PC-3 (cell line): ENCODE data around the gene CEP120. TPM values are rescaled to one million over a fixed set of nuclear protein-coding genes. Genes with fewer than 3 reads are reported as not detected.
"Not testable (repeated sequence)": the region's sequence is repeated elsewhere in the genome, so short reads cannot be mapped to it uniquely, and the experiment has no call there.

ENCODE experiments used
- ATAC-seq: fragments of 200-7000 bp; cut with Tn5 transposase; 2 replicates; pipeline ENCODE4 v1.9.1; 2020; ENCODE audit warnings: mild to moderate bottlenecking, moderate library complexity
- BruUV-seq: library from RNA; stranded (reverse); fragments of 400-500 nt; replicated peaks from 2 replicates; lab custom pipeline; 2021; lab: Mats Ljungman, UMichigan
- CTCF ChIA-PET: fragments of 300-600 bp; sonication (Branson Sonifier 250); formaldehyde crosslinking; loops from one replicate; lab custom pipeline; 2022; ENCODE audit warnings: antibody characterized with exemption; lab: Charles Lee
- POLR2A ChIA-PET: fragments of 300-600 bp; sonication (Branson Sonifier 250); formaldehyde crosslinking; loops from one replicate; lab custom pipeline; 2022; ENCODE audit warnings: antibody characterized with exemption; ENCODE audit not compliant: unreplicated experiment; lab: Charles Lee
- DNase-seq: peaks from one replicate; pipeline ENCODE4 v3.0.0-alpha.2; 2015
- H2AFZ ChIP-seq: fragments of 300-600 bp; sonication (generic); 2 replicates; pipeline ENCODE4 v1.6.0; 2016; ENCODE audit warnings: antibody characterized with exemption, low read length
- H3F3A ChIP-seq: fragments of 300-600 bp; sonication (generic); one replicate; pipeline ENCODE4 v1.6.0; 2017; ENCODE audit warnings: antibody characterized with exemption, low read length, control low read depth, mild to moderate bottlenecking; ENCODE audit not compliant: unreplicated experiment
- H3K27ac ChIP-seq: fragments of 300-600 bp; sonication (generic); 2 replicates; pipeline ENCODE4 v1.5.1; 2016; ENCODE audit warnings: mild to moderate bottlenecking, low read length
- H3K27me3 ChIP-seq: fragments of 300-600 bp; sonication (generic); 2 replicates; pipeline ENCODE4 v1.6.1; 2016; ENCODE audit warnings: low read length, mixed read lengths
- H3K36me3 ChIP-seq: fragments of 300-600 bp; sonication (generic); 2 replicates; pipeline ENCODE4 v1.6.1; 2016; ENCODE audit warnings: low read depth, mixed run types, low read length, mixed read lengths
- H3K4me1 ChIP-seq: fragments of 300-600 bp; sonication (generic); 2 replicates; pipeline ENCODE4 v1.5.1; 2016; ENCODE audit warnings: low read length; ENCODE audit not compliant: insufficient read depth
- H3K4me2 ChIP-seq: fragments of 300-600 bp; sonication (generic); 2 replicates; pipeline ENCODE4 v1.6.0; 2016; ENCODE audit warnings: low read length
- H3K4me3 ChIP-seq: fragments of 300-600 bp; sonication (generic); 2 replicates; pipeline ENCODE4 v1.5.1; 2016; ENCODE audit warnings: mild to moderate bottlenecking, low read length, mixed read lengths
- H3K79me2 ChIP-seq: fragments of 300-600 bp; sonication (generic); 2 replicates; pipeline ENCODE4 v1.6.1; 2017; ENCODE audit warnings: low read length, mixed read lengths
- H3K9ac ChIP-seq: fragments of 300-600 bp; sonication (generic); 2 replicates; pipeline ENCODE4 v1.6.0; 2016; ENCODE audit warnings: mild to moderate bottlenecking, low read length
- H3K9me2 ChIP-seq: fragments of 300-600 bp; sonication (generic); replicated peaks from 2 replicates; pipeline ENCODE4 v1.6.1; 2016; ENCODE audit warnings: mixed run types, low read length, mixed read lengths
- H3K9me3 ChIP-seq: fragments of 300-600 bp; sonication (generic); 2 replicates; pipeline ENCODE4 v1.6.1; 2016; ENCODE audit warnings: low read length, mixed read lengths
- H4K20me1 ChIP-seq: fragments of 300-600 bp; sonication (generic); 2 replicates; pipeline ENCODE4 v1.6.1; 2016; ENCODE audit warnings: low read length, mixed read lengths
- CTCF ChIP-seq: fragments of 300-600 bp; sonication (generic); conservative IDR thresholded peaks from 2 replicates; pipeline ENCODE4 v1.5.1; 2017; ENCODE audit warnings: antibody characterized with exemption, low read depth, mild to moderate bottlenecking, low read length
- EZH2 ChIP-seq: fragments of 300-600 bp; sonication (generic); IDR thresholded peaks from one replicate; pipeline ENCODE4 v1.6.1; 2017; ENCODE audit warnings: antibody characterized with exemption, mild to moderate bottlenecking, low read length; ENCODE audit not compliant: unreplicated experiment
- EZH2phosphoT487 ChIP-seq: fragments of 300-600 bp; sonication (generic); IDR thresholded peaks from 2 replicates; pipeline ENCODE4 v1.6.1; 2018; ENCODE audit warnings: mild to moderate bottlenecking, antibody characterized with exemption, low read length, borderline replicate concordance
- intact Hi-C: fragments of 100-400 bp; cut with micrococcal nuclease; formaldehyde crosslinking; loops from 2 replicates; pipeline ENCODE4 v1.9.0; 2023
- total RNA-seq: library from RNA; depleted of rRNA; stranded (reverse); fragments of >200 nt; gene quantifications from 2 replicates; pipeline ENCODE4 v1.2.3, GENCODE V29; 2014

The CEP120 gene
- total RNA-seq, 1 experiment from 2014 or later = 11.5 TPM

GRCh38 chr5:123471385-123471784 is 48.2 kb upstream of the CEP120 start:
- CTCF ChIA-PET = no interaction called here

GRCh38 chr5:123466839-123467238 is 43.6 kb upstream of the CEP120 start:
- POLR2A ChIA-PET, H3F3A ChIP-seq, H3K9me2 ChIP-seq, H3K4me3 ChIP-seq, H3K9ac ChIP-seq, H3K9me3 ChIP-seq, intact Hi-C loops, H3K36me3 ChIP-seq, ATAC-seq, H3K79me2 ChIP-seq, H2AFZ ChIP-seq, CTCF ChIA-PET, BruUV-seq, H3K4me2 ChIP-seq, H3K27me3 ChIP-seq, H3K27ac ChIP-seq, H4K20me1 ChIP-seq, H3K4me1 ChIP-seq, DNase-seq: not testable (repeated sequence)

More at GRCh38 chr5:123471385-123471784, 48.2 kb upstream of the CEP120 start:
- DNase-seq = no peak
- Histone ChIP-seq H2AFZ (no peak overlapping the region), H3K27ac (no peak overlapping the region), H3K4me2 (no peak overlapping the region), H4K20me1 (no peaks in the 10 kb centered on the region), H3K9ac (no peak overlapping the region), H3K4me3 (no peak overlapping the region), H3K4me1 (no peaks in the 10 kb centered on the region), H3K79me2 (no peaks in the 10 kb centered on the region), H3F3A (no peaks in the 10 kb centered on the region), H3K9me2 (no peaks in the 10 kb centered on the region), H3K9me3 (no peaks in the 10 kb centered on the region), H3K27me3 (no peaks in the 10 kb centered on the region), H3K36me3 (no peaks in the 10 kb centered on the region)
- intact Hi-C loops = no loop called here
- POLR2A ChIA-PET = no interaction called here
- no TSS peak for BruUV-seq
- TF ChIP-seq EZH2 = no peak
- TF ChIP-seq CTCF = no peak
- no peak for TF ChIP-seq EZH2phosphoT487
- ATAC-seq = no peak

GRCh38 chr5:123460296-123460729 is 37.1 kb upstream of the CEP120 start:
- Histone ChIP-seq H3K36me3 (no peaks in the 10 kb centered on the region), H3F3A (no peaks in the 10 kb centered on the region), H3K4me1 (no peaks in the 10 kb centered on the region), H4K20me1 (no peaks in the 10 kb centered on the region), H2AFZ (no peak overlapping the region), H3K9ac (no peak overlapping the region), H3K79me2 (no peaks in the 10 kb centered on the region), H3K27ac (no peak overlapping the region), H3K4me2 (no peak overlapping the region), H3K9me2 (no peaks in the 10 kb centered on the region), H3K9me3 (no peaks in the 10 kb centered on the region), H3K27me3 (no peaks in the 10 kb centered on the region), H3K4me3 (no peak overlapping the region)
- TF ChIP-seq EZH2phosphoT487 (no peak), EZH2 (no peak), CTCF (no peak)
- ChIA-PET POLR2A (no interaction called here), CTCF (no interaction called here)
- ATAC-seq (peak; percentile 18; the same call in 1 of the 2 replicates), DNase-seq (peak; percentile 9)
- intact Hi-C loops = no loop called here
- BruUV-seq = no TSS peak

GRCh38 chr5:123458994-123459393 is 35.8 kb upstream of the CEP120 start:
- intact Hi-C loops, H3K4me2 ChIP-seq, CTCF ChIA-PET, BruUV-seq, H3K9ac ChIP-seq, H3K4me3 ChIP-seq, H3K27ac ChIP-seq, DNase-seq, H3F3A ChIP-seq, POLR2A ChIA-PET, ATAC-seq, H3K79me2 ChIP-seq, H3K27me3 ChIP-seq, H3K9me3 ChIP-seq, H4K20me1 ChIP-seq, H2AFZ ChIP-seq, H3K36me3 ChIP-seq, H3K4me1 ChIP-seq, H3K9me2 ChIP-seq: not testable (repeated sequence)
